PC-3 (cell line): ENCODE results near the gene SH3BGR. TPM values are rescaled to one million over a fixed set of nuclear protein-coding genes. Genes with fewer than 3 reads are reported as not detected.
"Not testable (repeated sequence)": the region's sequence is repeated elsewhere in the genome, so short reads cannot be mapped to it uniquely, and the experiment has no call there.

ENCODE experiments used
- ATAC-seq: fragments of 200-7000 bp; cut with Tn5 transposase; 2 replicates; pipeline ENCODE4 v1.9.1; 2020; ENCODE audit warnings: mild to moderate bottlenecking, moderate library complexity
- Bru-seq: library from RNA; stranded (reverse); fragments of 400-500 nt; gene quantifications from one replicate; lab custom pipeline; 2021; lab: Mats Ljungman, UMichigan
- BruChase-seq, 2 experiments: library from RNA; stranded (reverse); fragments of 400-500 nt; gene quantifications; one replicate each; lab custom pipeline; 2021; lab: Mats Ljungman, UMichigan
- BruUV-seq: library from RNA; stranded (reverse); fragments of 400-500 nt; replicated peaks from 2 replicates; lab custom pipeline; 2021; lab: Mats Ljungman, UMichigan
- CTCF ChIA-PET: fragments of 300-600 bp; sonication (Branson Sonifier 250); formaldehyde crosslinking; loops from one replicate; lab custom pipeline; 2022; ENCODE audit warnings: antibody characterized with exemption; lab: Charles Lee
- POLR2A ChIA-PET: fragments of 300-600 bp; sonication (Branson Sonifier 250); formaldehyde crosslinking; loops from one replicate; lab custom pipeline; 2022; ENCODE audit warnings: antibody characterized with exemption; ENCODE audit not compliant: unreplicated experiment; lab: Charles Lee
- DNase-seq: peaks from one replicate; pipeline ENCODE4 v3.0.0-alpha.2; 2015
- H2AFZ ChIP-seq: fragments of 300-600 bp; sonication (generic); 2 replicates; pipeline ENCODE4 v1.6.0; 2016; ENCODE audit warnings: antibody characterized with exemption, low read length
- H3F3A ChIP-seq: fragments of 300-600 bp; sonication (generic); one replicate; pipeline ENCODE4 v1.6.0; 2017; ENCODE audit warnings: antibody characterized with exemption, low read length, control low read depth, mild to moderate bottlenecking; ENCODE audit not compliant: unreplicated experiment
- H3K27ac ChIP-seq: fragments of 300-600 bp; sonication (generic); 2 replicates; pipeline ENCODE4 v1.5.1; 2016; ENCODE audit warnings: mild to moderate bottlenecking, low read length
- H3K27me3 ChIP-seq: fragments of 300-600 bp; sonication (generic); 2 replicates; pipeline ENCODE4 v1.6.1; 2016; ENCODE audit warnings: low read length, mixed read lengths
- H3K36me3 ChIP-seq: fragments of 300-600 bp; sonication (generic); 2 replicates; pipeline ENCODE4 v1.6.1; 2016; ENCODE audit warnings: low read depth, mixed run types, low read length, mixed read lengths
- H3K4me1 ChIP-seq: fragments of 300-600 bp; sonication (generic); 2 replicates; pipeline ENCODE4 v1.5.1; 2016; ENCODE audit warnings: low read length; ENCODE audit not compliant: insufficient read depth
- H3K4me2 ChIP-seq: fragments of 300-600 bp; sonication (generic); 2 replicates; pipeline ENCODE4 v1.6.0; 2016; ENCODE audit warnings: low read length
- H3K4me3 ChIP-seq: fragments of 300-600 bp; sonication (generic); 2 replicates; pipeline ENCODE4 v1.5.1; 2016; ENCODE audit warnings: mild to moderate bottlenecking, low read length, mixed read lengths
- H3K79me2 ChIP-seq: fragments of 300-600 bp; sonication (generic); 2 replicates; pipeline ENCODE4 v1.6.1; 2017; ENCODE audit warnings: low read length, mixed read lengths
- H3K9ac ChIP-seq: fragments of 300-600 bp; sonication (generic); 2 replicates; pipeline ENCODE4 v1.6.0; 2016; ENCODE audit warnings: mild to moderate bottlenecking, low read length
- H3K9me2 ChIP-seq: fragments of 300-600 bp; sonication (generic); replicated peaks from 2 replicates; pipeline ENCODE4 v1.6.1; 2016; ENCODE audit warnings: mixed run types, low read length, mixed read lengths
- H3K9me3 ChIP-seq: fragments of 300-600 bp; sonication (generic); 2 replicates; pipeline ENCODE4 v1.6.1; 2016; ENCODE audit warnings: low read length, mixed read lengths
- H4K20me1 ChIP-seq: fragments of 300-600 bp; sonication (generic); 2 replicates; pipeline ENCODE4 v1.6.1; 2016; ENCODE audit warnings: low read length, mixed read lengths
- CTCF ChIP-seq: fragments of 300-600 bp; sonication (generic); conservative IDR thresholded peaks from 2 replicates; pipeline ENCODE4 v1.5.1; 2017; ENCODE audit warnings: antibody characterized with exemption, low read depth, mild to moderate bottlenecking, low read length
- EZH2 ChIP-seq: fragments of 300-600 bp; sonication (generic); IDR thresholded peaks from one replicate; pipeline ENCODE4 v1.6.1; 2017; ENCODE audit warnings: antibody characterized with exemption, mild to moderate bottlenecking, low read length; ENCODE audit not compliant: unreplicated experiment
- EZH2phosphoT487 ChIP-seq: fragments of 300-600 bp; sonication (generic); IDR thresholded peaks from 2 replicates; pipeline ENCODE4 v1.6.1; 2018; ENCODE audit warnings: mild to moderate bottlenecking, antibody characterized with exemption, low read length, borderline replicate concordance
- intact Hi-C: fragments of 100-400 bp; cut with micrococcal nuclease; formaldehyde crosslinking; loops from 2 replicates; pipeline ENCODE4 v1.9.0; 2023
- long read RNA-seq: library from polyadenylated mRNA; unstranded; transcript quantifications from one replicate; pipeline ENCODE4 v2.0.0, GENCODE V29; 2021; ENCODE audit not compliant: unreplicated experiment
- total RNA-seq: library from RNA; depleted of rRNA; stranded (reverse); fragments of >200 nt; gene quantifications from 2 replicates; pipeline ENCODE4 v1.2.3, GENCODE V29; 2014; rRNA removed

The SH3BGR gene
- total RNA-seq (0.40 and 1.3 TPM in 2 replicates), Bru-seq, nascent RNA (percentile 52 among the genes with signal in this experiment), BruChase-seq, experiment 1, labeled RNA remaining after a 6-hour chase (percentile 53 among the genes with signal in this experiment), BruChase-seq, experiment 2, labeled RNA remaining after a 2-hour chase (percentile 51 among the genes with signal in this experiment)
- long read RNA-seq, partial matches to known transcripts = 0 of 5 reads
- long read RNA-seq, other reads (novel, unspliced or antisense) = 1 of 5 reads

DNA sequence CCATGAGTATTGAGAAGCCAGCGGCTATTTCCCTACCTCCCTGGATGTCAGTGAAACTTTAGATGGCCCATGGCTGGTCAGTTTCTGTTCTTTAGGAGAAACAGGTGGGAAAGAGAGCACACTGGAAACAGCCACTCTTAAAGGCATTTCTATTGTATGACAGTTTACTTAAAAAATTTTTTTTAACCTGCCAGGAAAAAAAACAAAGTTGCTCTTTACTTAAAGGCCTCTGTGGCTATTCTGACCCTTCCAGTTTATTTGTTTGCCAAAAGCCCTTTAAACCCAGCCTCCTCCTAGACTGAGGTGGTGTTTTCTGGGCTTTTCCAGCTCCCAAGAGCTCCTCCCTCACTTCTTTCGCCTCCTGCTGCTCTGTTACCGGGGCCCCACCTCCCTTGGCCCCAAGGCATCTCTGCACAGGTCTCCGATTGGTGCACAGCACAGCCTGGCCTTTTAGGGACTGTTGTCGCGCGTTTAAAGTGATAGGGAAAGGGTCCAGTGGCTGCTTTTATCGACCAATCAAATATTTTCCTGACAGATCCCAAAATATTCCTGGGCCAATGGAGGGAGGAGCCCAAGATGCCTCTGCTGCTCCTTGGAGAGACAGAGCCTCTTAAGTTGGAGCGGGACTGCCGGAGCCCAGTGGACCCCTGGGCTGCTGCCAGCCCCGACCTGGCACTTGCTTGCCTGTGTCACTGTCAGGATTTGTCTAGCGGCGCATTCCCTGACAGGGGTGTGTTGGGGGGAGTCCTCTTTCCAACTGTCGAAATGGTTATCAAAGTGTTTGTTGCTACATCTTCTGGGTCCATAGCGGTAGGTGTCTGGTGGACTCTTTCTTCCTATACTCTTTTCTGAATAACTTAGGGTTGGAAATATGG is at the start of gene SH3BGR:
Gene SH3BGR, plus strand, starts transcription at position 639 of the 875 bp plus-strand sequence. Its CDS starts 127 bp downstream, at position 766.
- Histone ChIP-seq H3K9ac (no peak within 1 kb of the TSS), H3K9me2 (no peaks in the 10 kb centered on the region), H3K27ac (no peak within 1 kb of the TSS), H2AFZ (no peak within 1 kb of the TSS), H3K79me2 (no peaks in the 10 kb centered on the region), H3K4me2 (no peak within 1 kb of the TSS), H3K4me1 (no peaks in the 10 kb centered on the region), H3F3A (no peaks in the 10 kb centered on the region), H3K4me3 (no peak within 1 kb of the TSS), H3K27me3 (no peaks in the 10 kb centered on the region), H3K36me3 (no peaks in the 10 kb centered on the region), H3K9me3 (no peaks in the 10 kb centered on the region), H4K20me1 (no peaks in the 10 kb centered on the region)
- ATAC-seq (peak; percentile 48), DNase-seq (peak; percentile 12)
- TF ChIP-seq CTCF (no peak), EZH2 (no peak), EZH2phosphoT487 (no peak)
- POLR2A ChIA-PET = no interaction called here
- intact Hi-C loops = no loop called here
- BruUV-seq = no TSS peak
- CTCF ChIA-PET = no interaction called here

GRCh38 chr21:39406065-39406464 is 45.7 kb upstream of the SH3BGR start:
- H3K9me3 ChIP-seq = no peaks in the 10 kb centered on the region
- DNase-seq (no peak), ATAC-seq (no peak)
- H3K9me2 ChIP-seq = no peaks in the 10 kb centered on the region
- H3K27me3 ChIP-seq = no peaks in the 10 kb centered on the region
- no peaks in the 10 kb centered on the region for H3K79me2 ChIP-seq
- H3F3A ChIP-seq = no peaks in the 10 kb centered on the region
- BruUV-seq = no TSS peak
- CTCF ChIA-PET = no interaction called here
- no peak for TF ChIP-seq CTCF
- TF ChIP-seq EZH2phosphoT487 = no peak
- H4K20me1 ChIP-seq = no peaks in the 10 kb centered on the region
- H3K27ac ChIP-seq = no peak overlapping the region
- no peak overlapping the region for H3K9ac ChIP-seq
- no peak overlapping the region for H3K4me2 ChIP-seq
- no peaks in the 10 kb centered on the region for H3K4me1 ChIP-seq
- intact Hi-C loops = no loop called here
- H3K4me3 ChIP-seq = no peak overlapping the region
- no peaks in the 10 kb centered on the region for H3K36me3 ChIP-seq
- POLR2A ChIA-PET = no interaction called here
- no peak overlapping the region for H2AFZ ChIP-seq

DNA sequence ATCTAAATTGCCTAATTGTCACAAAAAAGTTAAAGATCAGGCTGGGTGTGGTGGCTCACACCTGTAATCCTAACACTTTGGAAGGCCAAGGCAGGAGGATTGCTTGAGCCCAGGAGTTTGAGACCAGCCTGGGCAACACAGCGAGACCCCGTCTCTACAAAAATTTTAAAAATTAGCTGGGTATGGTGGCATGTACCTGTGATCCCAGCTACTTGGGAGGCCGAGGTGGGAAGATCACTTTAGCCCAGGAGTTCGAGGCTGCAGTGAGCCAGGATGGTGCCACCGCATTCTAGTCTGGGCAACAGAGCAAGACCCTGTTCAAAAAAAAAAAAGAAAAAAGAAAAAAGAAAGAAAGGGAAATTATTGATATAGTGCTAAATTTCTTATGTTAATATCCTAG is 32.6 kb upstream of the SH3BGR start:
- H3K4me1 ChIP-seq, intact Hi-C loops, H3K9me2 ChIP-seq, H3K27me3 ChIP-seq, H3K27ac ChIP-seq, H3K36me3 ChIP-seq, H3K4me3 ChIP-seq, BruUV-seq, DNase-seq, CTCF ChIA-PET, H2AFZ ChIP-seq, ATAC-seq, H3F3A ChIP-seq, H4K20me1 ChIP-seq, H3K4me2 ChIP-seq, H3K79me2 ChIP-seq, H3K9me3 ChIP-seq, H3K9ac ChIP-seq, POLR2A ChIA-PET: not testable (repeated sequence)
